ENCODE results near the gene TBC1D23.

Gene TBC1D23

GRCh38 chr3:100317912-100318311 is 57.1 kb downstream of the TBC1D23 start:
- no peak for TF ChIP-seq CTCF (IDR thresholded peaks at IDR 0.05; ENCODE audit: low read length)
- TF ChIP-seq EZH2 (IDR thresholded peaks at IDR 0.05; ENCODE audit: borderline replicate concordance, low read length), result no peak
- Histone ChIP-seq H3K9me2 (ENCODE audit: low read depth, low read length) (no peaks in the 10 kb centered on the region), H3K27me3 (ENCODE audit: insufficient read depth, low read length) (no peaks in the 10 kb centered on the region), H3K9ac (ENCODE audit: low read length) (no peak overlapping the region), H4K20me1 (ENCODE audit: insufficient read depth, low read length) (no peaks in the 10 kb centered on the region), H3K4me3 (ENCODE audit: low read depth, low read length, poor library complexity, severe bottlenecking) (no peak overlapping the region), H3K79me2 (ENCODE audit: insufficient read depth, low read length) (no peaks in the 10 kb centered on the region), H3K9me3 (ENCODE audit: low read length) (no peaks in the 10 kb centered on the region), H3K4me1 (ENCODE audit: insufficient read depth, low read length, severe bottlenecking) (no peaks in the 10 kb centered on the region), H3K4me2 (ENCODE audit: low read length) (no peak overlapping the region), H3F3A (ENCODE audit: insufficient read depth, low read length) (no peaks in the 10 kb centered on the region), H3K27ac (ENCODE audit: low read depth, low read length, poor library complexity, severe bottlenecking) (no peak overlapping the region), H2AFZ (ENCODE audit: low read length) (no peak overlapping the region), H3K36me3 (ENCODE audit: insufficient read depth, low read length) (peaks cover 8% of the 10 kb centered on the region; the same call in 1 of the 2 replicates)

GRCh38 chr3:100319951-100320350 is 59.2 kb downstream of the TBC1D23 start:
- no peaks in the 10 kb centered on the region for H4K20me1 ChIP-seq (ENCODE audit: insufficient read depth, low read length)
- no peaks in the 10 kb centered on the region for H3K9me2 ChIP-seq (ENCODE audit: low read depth, low read length)
- no peaks in the 10 kb centered on the region for H3K27me3 ChIP-seq (ENCODE audit: insufficient read depth, low read length)
- H3K79me2 ChIP-seq (ENCODE audit: insufficient read depth, low read length), result no peaks in the 10 kb centered on the region
- H3F3A ChIP-seq (ENCODE audit: insufficient read depth, low read length), result no peaks in the 10 kb centered on the region
- TF ChIP-seq EZH2 (IDR thresholded peaks at IDR 0.05; ENCODE audit: borderline replicate concordance, low read length), result no peak
- TF ChIP-seq CTCF (IDR thresholded peaks at IDR 0.05; ENCODE audit: low read length), result no peak
- H3K4me2 ChIP-seq (ENCODE audit: low read length), result no peak overlapping the region
- no peak overlapping the region for H3K4me3 ChIP-seq (ENCODE audit: low read depth, low read length, poor library complexity, severe bottlenecking)
- peaks cover 8% of the 10 kb centered on the region; the same call in 1 of the 2 replicates for H3K36me3 ChIP-seq (ENCODE audit: insufficient read depth, low read length)
- no peak overlapping the region for H3K27ac ChIP-seq (ENCODE audit: low read depth, low read length, poor library complexity, severe bottlenecking)
- no peaks in the 10 kb centered on the region for H3K9me3 ChIP-seq (ENCODE audit: low read length)
- no peak overlapping the region for H2AFZ ChIP-seq (ENCODE audit: low read length)
- no peaks in the 10 kb centered on the region for H3K4me1 ChIP-seq (ENCODE audit: insufficient read depth, low read length, severe bottlenecking)
- no peak overlapping the region for H3K9ac ChIP-seq (ENCODE audit: low read length)

- Histone ChIP-seq H3K9ac (ENCODE audit: low read length) (no peak overlapping the region), H3K4me3 (ENCODE audit: low read depth, low read length, poor library complexity, severe bottlenecking) (no peak overlapping the region), H3K9me3 (ENCODE audit: low read length) (no peaks in the 10 kb centered on the region), H3K4me1 (ENCODE audit: insufficient read depth, low read length, severe bottlenecking) (no peaks in the 10 kb centered on the region), H3K4me2 (ENCODE audit: low read length) (no peak overlapping the region), H3K36me3 (ENCODE audit: insufficient read depth, low read length) (peaks cover 14% of the 10 kb centered on the region), H2AFZ (ENCODE audit: low read length) (no peak overlapping the region), H3K27me3 (ENCODE audit: insufficient read depth, low read length) (no peaks in the 10 kb centered on the region), H3K27ac (ENCODE audit: low read depth, low read length, poor library complexity, severe bottlenecking) (no peak overlapping the region), H3K9me2 (ENCODE audit: low read depth, low read length) (no peaks in the 10 kb centered on the region), H3F3A (ENCODE audit: insufficient read depth, low read length) (no peaks in the 10 kb centered on the region), H4K20me1 (ENCODE audit: insufficient read depth, low read length) (no peaks in the 10 kb centered on the region), H3K79me2 (ENCODE audit: insufficient read depth, low read length) (no peaks in the 10 kb centered on the region)
- no peak for TF ChIP-seq EZH2 (IDR thresholded peaks at IDR 0.05; ENCODE audit: borderline replicate concordance, low read length)
- no peak for TF ChIP-seq CTCF (IDR thresholded peaks at IDR 0.05; ENCODE audit: low read length)
Observed at GRCh38 chr3:100324044-100324443, 63.3 kb downstream of the TBC1D23 start.
